NCI-H1436 treated with DMSO at 0.1 percent for 48 hours (cell line): ENCODE measurements around the gene NUP214.
A peak's percentile ranks its signal among the peaks of the same experiment; 100 is the strongest.
"Not testable (repeated sequence)": the region's sequence is repeated elsewhere in the genome, so short reads cannot be mapped to it uniquely, and the experiment has no call there.

Experiments used
- DNase-seq: peaks from one replicate; lab custom pipeline; 2025; lab: John Stamatoyannopoulos, UW

NUP214 gene

GRCh38 chr9:131234799-131235479 is 109.6 kb downstream of the NUP214 start:
- no peak for DNase-seq

GRCh38 chr9:131235480-131235851 is 110.1 kb downstream of the NUP214 start:
- no peak for DNase-seq

GRCh38 chr9:131236161-131236560 is 110.8 kb downstream of the NUP214 start:
- no peak for DNase-seq

- DNase-seq = no peak
These were observed 111.4 kb downstream of the NUP214 start for GRCh38 chr9:131236761-131237160.

GRCh38 chr9:131237291-131237690 is 111.9 kb downstream of the NUP214 start:
- DNase-seq = no peak

GRCh38 chr9:131237931-131238401 is 112.6 kb downstream of the NUP214 start:
- DNase-seq = peak; percentile 29

GRCh38 chr9:131238402-131239021 is 113.1 kb downstream of the NUP214 start:
- no peak for DNase-seq

GRCh38 chr9:131239161-131239975 is 114.0 kb downstream of the NUP214 start:
- DNase-seq = no peak

- DNase-seq = no peak
These were observed 114.9 kb downstream of the NUP214 start for GRCh38 chr9:131240047-131240921.

- DNase-seq = not testable (repeated sequence)
These were observed 118.9 kb downstream of the NUP214 start for GRCh38 chr9:131244331-131244730.

GRCh38 chr9:131246618-131247017 is 121.2 kb downstream of the NUP214 start:
- DNase-seq = no peak

GRCh38 chr9:131252120-131252519 is 126.7 kb downstream of the NUP214 start:
- no peak for DNase-seq

GRCh38 chr9:131253891-131254491 is 128.6 kb downstream of the NUP214 start:
- DNase-seq = no peak

- DNase-seq = no peak
These were observed 129.2 kb downstream of the NUP214 start for GRCh38 chr9:131254626-131255025.

- DNase-seq = no peak
These were observed 130.4 kb downstream of the NUP214 start for GRCh38 chr9:131255676-131256197.

- DNase-seq = no peak
These were observed 132.1 kb downstream of the NUP214 start for GRCh38 chr9:131257266-131258025.

GRCh38 chr9:131258186-131258585 is 132.8 kb downstream of the NUP214 start:
- DNase-seq = no peak

- DNase-seq = no peak
These were observed 133.5 kb downstream of the NUP214 start for GRCh38 chr9:131258698-131259431.

GRCh38 chr9:131259432-131259898 is 134.1 kb downstream of the NUP214 start:
- DNase-seq = no peak
